Endothelial cell (in vitro differentiated cells): Measurements from ENCODE around the gene C14orf132. TPM values are rescaled to one million over a fixed set of nuclear protein-coding genes. Genes with fewer than 3 reads are reported as not detected.

Experiments
- DNase-seq: peaks from one replicate; pipeline ENCODE4 v3.0.0; 2021; ENCODE audit warnings: low spot score
- H3K27ac Mint-ChIP-seq: one replicate; pipeline ENCODE4 v1.8.0; 2021; ENCODE audit warnings: mixed read lengths, inconsistent platforms; ENCODE audit not compliant: unreplicated experiment
- H3K27me3 Mint-ChIP-seq: one replicate; pipeline ENCODE4 v1.8.0; 2021; ENCODE audit warnings: mild to moderate bottlenecking, moderate library complexity, mixed read lengths, inconsistent platforms; ENCODE audit not compliant: unreplicated experiment
- H3K36me3 Mint-ChIP-seq: one replicate; pipeline ENCODE4 v1.8.0; 2021; ENCODE audit warnings: mild to moderate bottlenecking, low read depth, mixed read lengths, inconsistent platforms; ENCODE audit not compliant: unreplicated experiment
- H3K4me1 Mint-ChIP-seq: one replicate; pipeline ENCODE4 v1.8.0; 2021; ENCODE audit warnings: mild to moderate bottlenecking, mixed read lengths, inconsistent platforms; ENCODE audit not compliant: unreplicated experiment
- H3K4me3 Mint-ChIP-seq: one replicate; pipeline ENCODE4 v1.8.0; 2021; ENCODE audit warnings: mild to moderate bottlenecking, mixed read lengths, inconsistent platforms; ENCODE audit not compliant: unreplicated experiment
- H3K9me3 Mint-ChIP-seq: one replicate; pipeline ENCODE4 v1.8.0; 2021; ENCODE audit warnings: mixed read lengths, inconsistent platforms; ENCODE audit not compliant: unreplicated experiment
- CTCF ChIP-seq: fragments of 200-600 bp; sonication (generic); IDR thresholded peaks from one replicate; pipeline ENCODE4 v1.5.0; 2021; ENCODE audit warnings: antibody characterized with exemption; ENCODE audit not compliant: unreplicated experiment
- total RNA-seq: library from RNA; stranded (reverse); fragmentation: NEBNext Ultra II Directional; extraction: Animal tissue kit (Norgen Biotek cat#: 25700); gene quantifications from one replicate; pipeline ENCODE4 v1.2.1, GENCODE V29; 2021; ENCODE audit not compliant: unreplicated experiment

Gene C14orf132
- total RNA-seq, 1 donor from 2014 or later, result 4.4 TPM

- Mint-ChIP-seq H3K4me1 (no peaks in the 10 kb centered on the region), H3K27me3 (peaks cover 2% of the 10 kb centered on the region), H3K27ac (no peak overlapping the region), H3K9me3 (no peaks in the 10 kb centered on the region), H3K36me3 (no peaks in the 10 kb centered on the region), H3K4me3 (no peak overlapping the region)
- DNase-seq, result no peak
- no peak for TF ChIP-seq CTCF
These were observed 57.8 kb downstream of the C14orf132 start for GRCh38 chr14:96096639-96097610.

GRCh38 chr14:96097752-96098151 lies 58.6 kb downstream of the C14orf132 start:
- Mint-ChIP-seq H3K4me3 (no peak overlapping the region), H3K9me3 (no peaks in the 10 kb centered on the region), H3K27me3 (peaks cover 2% of the 10 kb centered on the region), H3K27ac (no peak overlapping the region), H3K4me1 (no peaks in the 10 kb centered on the region), H3K36me3 (no peaks in the 10 kb centered on the region)
- no peak for TF ChIP-seq CTCF
- no peak for DNase-seq

- peak; percentile 70 for DNase-seq
- peak; percentile 46 for TF ChIP-seq CTCF
- H3K4me1 Mint-ChIP-seq, result no peaks in the 10 kb centered on the region
- H3K27me3 Mint-ChIP-seq, result peaks cover 4% of the 10 kb centered on the region
- no peak overlapping the region for H3K27ac Mint-ChIP-seq
- H3K36me3 Mint-ChIP-seq, result no peaks in the 10 kb centered on the region
- no peak overlapping the region for H3K4me3 Mint-ChIP-seq
- no peaks in the 10 kb centered on the region for H3K9me3 Mint-ChIP-seq
These were observed 59.3 kb downstream of the C14orf132 start for GRCh38 chr14:96098309-96098998.

DNA sequence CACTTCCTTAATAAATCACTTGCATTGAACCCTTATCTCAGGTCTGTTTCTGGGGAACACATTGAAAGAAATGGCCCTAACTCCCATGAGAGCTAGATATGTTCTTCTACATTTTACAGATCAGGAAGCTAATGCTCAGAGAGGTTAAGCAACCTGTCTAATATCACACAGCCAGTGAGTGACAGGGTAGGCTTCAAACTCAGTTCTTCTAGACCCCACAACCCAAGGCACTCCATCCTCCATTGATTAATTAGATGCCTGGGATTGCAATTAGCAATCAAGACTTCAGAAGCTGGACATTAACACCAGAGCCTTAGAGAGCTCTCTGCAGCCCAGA lies 59.8 kb downstream of the C14orf132 start:
- no peak overlapping the region for H3K4me3 Mint-ChIP-seq

More for the DNA sequence above, 59.8 kb downstream of the C14orf132 start:
- Mint-ChIP-seq H3K4me1 (no peaks in the 10 kb centered on the region), H3K27me3 (peaks cover 4% of the 10 kb centered on the region), H3K36me3 (no peaks in the 10 kb centered on the region), H3K9me3 (no peaks in the 10 kb centered on the region), H3K27ac (no peak overlapping the region)
- DNase-seq, result no peak
- TF ChIP-seq CTCF, result no peak
